NCI-H2196 (cell line): ENCODE data around the gene CALR3.
"Not testable (repeated sequence)": the region's sequence is repeated elsewhere in the genome, so short reads cannot be mapped to it uniquely, and the experiment has no call there.

ENCODE experiments used
- DNase-seq: peaks from one replicate; lab custom pipeline; 2025; ENCODE audit not compliant: unreplicated experiment; lab: John Stamatoyannopoulos, UW

CALR3 gene, protein sequence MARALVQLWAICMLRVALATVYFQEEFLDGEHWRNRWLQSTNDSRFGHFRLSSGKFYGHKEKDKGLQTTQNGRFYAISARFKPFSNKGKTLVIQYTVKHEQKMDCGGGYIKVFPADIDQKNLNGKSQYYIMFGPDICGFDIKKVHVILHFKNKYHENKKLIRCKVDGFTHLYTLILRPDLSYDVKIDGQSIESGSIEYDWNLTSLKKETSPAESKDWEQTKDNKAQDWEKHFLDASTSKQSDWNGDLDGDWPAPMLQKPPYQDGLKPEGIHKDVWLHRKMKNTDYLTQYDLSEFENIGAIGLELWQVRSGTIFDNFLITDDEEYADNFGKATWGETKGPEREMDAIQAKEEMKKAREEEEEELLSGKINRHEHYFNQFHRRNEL

DNA sequence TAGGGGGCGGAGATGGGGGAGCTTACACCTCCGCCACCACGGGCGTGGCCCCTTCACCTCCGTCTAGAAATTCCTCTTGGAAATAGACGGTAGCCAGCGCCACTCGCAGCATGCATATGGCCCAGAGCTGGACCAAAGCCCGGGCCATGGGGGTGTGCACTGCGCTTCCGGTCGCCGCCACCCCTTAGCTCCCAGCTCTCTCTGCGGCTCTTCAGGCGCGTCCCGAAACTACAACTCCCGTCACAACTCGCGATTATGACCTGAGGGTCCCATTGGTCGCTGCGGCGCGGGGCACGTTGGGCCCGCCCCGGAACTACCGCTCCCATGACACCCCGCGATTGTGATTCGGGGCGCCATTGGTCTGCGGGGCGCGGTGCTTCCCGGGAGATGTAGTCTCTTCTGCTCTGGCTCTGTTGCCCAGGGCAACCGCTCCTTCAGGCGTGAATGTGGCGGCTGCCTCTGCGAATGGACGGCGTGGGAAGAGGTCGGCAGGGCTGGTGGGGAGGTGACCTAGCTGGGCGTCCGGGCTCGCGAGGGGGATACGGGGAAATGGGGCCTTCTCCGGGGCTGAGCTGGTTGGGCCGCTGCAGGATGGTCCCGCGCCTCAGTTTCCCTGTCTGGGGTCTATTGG, at the start of gene CALR3, which contains the start of gene C19orf44:
TSS of gene CALR3 (minus strand) at position 186 of the 631 bp plus-strand sequence. CDS start at position 148, 38 bp downstream.
TSS of gene C19orf44 (plus strand) at position 413 of the 631 bp plus-strand sequence. CDS start 4,399 bp downstream, outside the sequence.
- DNase-seq, result peak; percentile 99

DNA sequence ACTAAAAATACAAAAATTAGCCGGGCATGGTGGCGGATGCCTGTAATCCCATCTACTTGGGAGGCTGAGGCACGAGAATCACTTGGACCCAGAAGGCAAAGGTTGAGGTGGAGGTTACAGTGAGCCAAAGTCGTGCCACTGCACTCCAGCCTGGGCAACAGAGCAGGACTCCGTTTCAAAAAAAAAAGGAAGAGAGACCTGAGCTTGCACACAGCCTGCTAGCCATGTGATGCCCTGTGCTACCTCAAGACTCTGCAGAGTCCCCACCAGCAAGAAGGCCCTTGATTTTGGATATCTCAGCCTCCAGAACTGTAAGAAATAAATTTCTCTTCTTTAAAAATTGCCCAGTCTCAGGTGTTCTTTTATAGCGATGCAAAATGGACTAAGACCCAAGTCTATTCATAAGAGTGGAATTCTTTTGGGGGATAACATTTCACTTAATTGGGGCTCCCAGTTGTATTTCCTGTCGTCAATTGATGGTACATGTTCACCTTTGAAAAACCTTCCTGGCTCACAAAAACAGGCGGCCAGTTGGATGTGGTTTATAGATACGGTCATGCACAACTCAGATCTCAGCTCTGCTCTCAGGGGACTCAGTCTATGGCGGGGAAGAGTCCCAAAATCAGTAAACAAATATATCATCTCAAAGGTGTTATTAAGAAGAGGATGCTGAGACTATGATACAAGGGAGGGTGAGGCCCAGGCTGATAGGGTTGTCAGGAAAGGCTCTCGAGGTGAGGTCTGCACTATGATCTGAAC, 48.7 kb upstream of the CALR3 start:
- no peak for DNase-seq

DNA sequence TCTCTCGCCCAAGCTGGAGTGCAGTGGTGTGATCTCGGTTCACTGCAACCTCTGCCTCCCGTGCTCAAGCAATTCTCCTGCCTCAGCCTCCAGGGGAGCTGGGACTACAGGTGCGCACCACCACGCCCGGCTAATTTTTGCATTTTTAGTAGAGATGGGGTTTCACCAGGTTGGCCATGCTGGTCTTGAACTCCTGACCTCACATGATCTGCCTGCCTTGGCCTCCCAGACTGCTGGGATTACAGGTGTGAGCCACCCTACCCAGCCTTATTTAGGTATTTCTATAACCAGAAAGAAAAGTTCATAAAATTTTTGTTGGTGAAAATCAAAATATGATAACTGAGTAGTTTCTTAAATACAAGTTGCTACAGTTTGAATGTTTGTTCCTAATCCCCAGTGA, 47.8 kb upstream of the CALR3 start:
- not testable (repeated sequence) for DNase-seq

DNA sequence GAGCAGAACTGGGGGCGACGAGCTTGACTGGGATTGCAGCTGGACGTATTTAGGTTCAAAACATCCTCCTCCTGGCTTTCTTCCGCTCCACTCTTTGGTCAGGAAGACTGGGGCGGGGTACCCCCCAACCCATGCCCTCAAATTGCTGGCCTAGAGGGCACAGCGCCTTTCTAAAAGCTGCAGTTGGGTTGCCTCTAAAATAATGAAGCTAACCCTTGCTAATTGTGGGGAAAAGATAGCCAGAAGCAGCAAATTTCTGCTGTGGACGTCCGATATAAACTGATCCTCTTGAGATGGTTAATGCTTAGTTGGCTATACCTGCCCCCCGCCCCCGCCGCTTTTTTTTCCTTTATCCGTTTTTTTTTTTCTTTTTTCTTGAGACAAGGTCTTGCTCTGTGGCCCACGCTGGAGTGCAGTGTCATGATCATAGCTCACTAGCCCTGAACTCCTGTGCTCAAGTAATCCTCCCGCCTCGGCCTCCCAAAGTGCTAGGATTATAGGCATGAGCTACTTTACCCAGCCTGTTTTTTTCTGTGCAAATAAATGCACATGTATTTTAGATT, 47.0 kb upstream of the CALR3 start:
- DNase-seq, result no peak

DNA sequence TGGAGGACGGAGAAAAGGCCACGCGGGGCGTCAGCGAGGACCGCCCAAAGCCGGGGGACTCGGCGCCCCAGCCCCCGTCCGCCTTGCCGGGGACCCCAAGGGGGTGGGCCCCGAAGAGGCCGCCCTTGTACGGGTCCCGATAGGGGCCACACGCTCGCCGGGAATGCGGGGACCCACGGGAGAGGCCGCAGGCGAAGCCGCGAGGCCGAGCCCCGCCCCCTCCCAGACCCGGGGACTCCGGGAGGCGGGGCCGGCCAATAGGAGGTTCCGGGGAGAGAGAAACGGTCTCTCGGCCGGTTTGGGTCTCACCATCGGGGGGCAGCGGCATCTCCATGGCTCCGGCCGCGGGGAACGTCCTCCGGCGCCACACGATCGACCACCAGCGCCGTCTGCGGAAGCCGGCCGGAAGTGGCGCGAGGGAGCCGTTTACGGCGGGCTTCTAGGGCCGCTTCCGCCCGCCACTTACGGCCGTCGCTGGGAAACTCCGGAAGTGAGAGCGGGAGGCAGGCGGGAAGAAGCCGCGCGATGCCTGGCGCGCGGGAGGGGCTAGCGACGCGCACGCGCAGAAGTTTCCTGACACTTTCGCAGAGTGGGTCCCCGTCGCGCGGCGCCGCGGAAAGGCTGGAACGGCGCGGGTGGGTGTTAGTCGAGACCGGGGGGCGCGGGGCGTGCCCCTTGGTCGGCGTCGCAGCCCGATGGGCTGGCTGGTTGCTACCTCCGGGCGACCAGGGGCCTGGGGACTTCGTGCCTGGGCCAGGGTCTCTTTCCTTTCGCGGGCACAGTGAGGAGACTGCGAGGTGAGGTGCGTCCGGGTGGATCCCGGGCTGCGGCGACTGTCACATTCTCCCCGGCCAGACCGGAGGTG, 46.3 kb upstream of the CALR3 start, which contains the start of gene CHERP:
TSS of gene CHERP (minus strand) at position 393 of the 865 bp plus-strand sequence. CDS start at position 334, 59 bp downstream.
- DNase-seq, result peak; percentile 97

DNA sequence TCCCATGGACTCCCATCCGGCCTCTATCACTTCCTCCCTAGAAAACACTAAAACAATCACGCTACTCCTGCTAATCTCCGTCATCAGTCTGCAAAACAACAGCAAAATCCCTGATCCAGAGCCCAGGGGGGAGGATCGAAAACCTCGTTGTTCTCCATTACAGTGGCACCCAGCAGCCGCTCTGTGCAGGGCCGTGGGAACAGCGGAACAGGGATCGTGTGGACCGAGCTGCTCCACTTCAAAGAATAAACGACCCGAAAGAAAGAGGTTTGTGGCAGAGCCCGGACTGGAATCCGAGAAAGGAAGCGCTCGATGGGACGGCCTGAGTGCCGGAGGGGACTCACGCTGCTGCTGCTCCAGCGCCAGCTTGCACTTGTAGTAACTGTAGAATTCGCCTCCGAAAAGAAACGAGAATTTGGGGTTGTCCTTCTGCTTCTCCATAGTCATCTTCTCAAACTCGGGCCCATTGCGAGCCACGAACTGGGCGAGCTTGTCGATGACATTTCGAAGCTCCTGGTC, 45.6 kb upstream of the CALR3 start:
- DNase-seq, result no peak

DNA sequence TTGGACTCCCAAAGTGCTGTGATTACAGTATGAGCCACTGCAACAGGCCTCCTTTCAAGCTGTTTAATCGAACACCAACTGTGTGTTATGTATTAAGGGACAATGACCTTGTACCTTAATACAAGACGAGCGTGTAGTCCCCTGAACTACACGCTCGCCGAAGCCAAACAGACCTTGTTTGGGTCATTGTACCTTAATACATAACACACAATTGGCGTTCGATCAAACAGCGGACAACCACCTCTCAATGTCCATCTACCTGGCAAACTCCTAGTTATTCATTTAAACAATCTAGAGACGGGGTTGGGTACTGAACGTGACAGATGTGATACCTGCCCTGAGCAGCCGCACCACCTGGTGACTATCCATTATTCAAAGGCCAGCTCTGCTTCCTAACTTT, 45.0 kb upstream of the CALR3 start:
- DNase-seq, result no peak

DNA sequence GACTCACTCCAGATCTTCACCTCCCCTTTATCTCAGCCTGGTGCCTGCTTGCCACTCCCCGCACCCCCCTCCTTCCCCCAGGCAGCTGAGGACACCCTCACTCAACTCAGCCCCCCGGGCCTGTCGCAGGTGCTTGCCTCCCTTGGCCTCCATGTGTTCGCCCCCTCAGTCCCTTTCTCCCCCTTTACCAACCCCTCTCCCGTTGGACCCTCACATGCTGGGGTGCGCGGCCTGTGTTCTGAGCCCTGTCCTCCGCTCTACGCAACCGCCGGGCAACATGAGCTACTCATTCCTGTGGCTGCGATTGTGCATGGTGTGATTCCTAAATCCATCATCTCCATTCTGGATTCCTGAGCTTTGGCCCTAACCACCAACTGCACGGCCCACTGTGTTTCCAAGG, 41.1 kb upstream of the CALR3 start:
- DNase-seq, result no peak

DNA sequence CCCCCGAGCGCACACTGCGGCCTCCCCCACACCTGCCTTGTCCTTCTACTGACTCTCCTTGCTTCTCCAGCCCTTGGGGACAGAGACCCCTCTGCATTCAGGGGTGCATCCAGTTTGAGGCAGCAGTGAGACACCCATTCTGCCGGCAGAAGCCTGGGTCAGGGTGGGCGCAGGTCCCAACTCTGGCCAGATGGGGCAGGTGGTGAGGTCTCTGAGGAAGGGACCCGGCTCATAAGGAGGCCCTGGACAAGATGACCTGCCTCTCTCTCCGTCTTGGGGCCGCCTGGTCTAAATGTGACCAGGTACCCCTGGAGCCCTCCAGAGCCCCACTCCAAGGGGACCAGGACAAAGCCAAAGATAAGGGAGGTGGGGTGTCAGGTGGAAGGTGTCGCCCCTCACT, 40.2 kb upstream of the CALR3 start:
- no peak for DNase-seq

DNA sequence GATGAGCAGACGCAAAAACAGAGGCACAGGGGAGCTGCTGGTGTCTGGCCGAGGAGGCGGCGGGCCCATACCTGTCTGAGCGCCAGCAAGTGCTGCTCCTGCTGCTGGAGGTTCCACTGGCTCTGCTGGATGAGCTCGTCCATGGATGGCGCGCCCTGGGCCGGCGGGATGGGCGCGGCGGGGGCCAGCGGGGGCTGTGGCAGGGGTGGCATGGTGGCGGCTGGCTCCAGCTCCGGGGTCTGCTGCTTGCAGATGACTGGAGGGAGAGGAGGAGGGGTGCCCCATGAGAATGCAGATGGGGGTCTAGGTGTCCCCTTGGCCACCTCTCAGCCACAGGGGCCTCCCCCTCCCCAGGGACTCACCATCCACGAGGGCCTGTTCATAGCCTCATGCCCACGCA, 39.4 kb upstream of the CALR3 start:
- DNase-seq, result no peak

DNA sequence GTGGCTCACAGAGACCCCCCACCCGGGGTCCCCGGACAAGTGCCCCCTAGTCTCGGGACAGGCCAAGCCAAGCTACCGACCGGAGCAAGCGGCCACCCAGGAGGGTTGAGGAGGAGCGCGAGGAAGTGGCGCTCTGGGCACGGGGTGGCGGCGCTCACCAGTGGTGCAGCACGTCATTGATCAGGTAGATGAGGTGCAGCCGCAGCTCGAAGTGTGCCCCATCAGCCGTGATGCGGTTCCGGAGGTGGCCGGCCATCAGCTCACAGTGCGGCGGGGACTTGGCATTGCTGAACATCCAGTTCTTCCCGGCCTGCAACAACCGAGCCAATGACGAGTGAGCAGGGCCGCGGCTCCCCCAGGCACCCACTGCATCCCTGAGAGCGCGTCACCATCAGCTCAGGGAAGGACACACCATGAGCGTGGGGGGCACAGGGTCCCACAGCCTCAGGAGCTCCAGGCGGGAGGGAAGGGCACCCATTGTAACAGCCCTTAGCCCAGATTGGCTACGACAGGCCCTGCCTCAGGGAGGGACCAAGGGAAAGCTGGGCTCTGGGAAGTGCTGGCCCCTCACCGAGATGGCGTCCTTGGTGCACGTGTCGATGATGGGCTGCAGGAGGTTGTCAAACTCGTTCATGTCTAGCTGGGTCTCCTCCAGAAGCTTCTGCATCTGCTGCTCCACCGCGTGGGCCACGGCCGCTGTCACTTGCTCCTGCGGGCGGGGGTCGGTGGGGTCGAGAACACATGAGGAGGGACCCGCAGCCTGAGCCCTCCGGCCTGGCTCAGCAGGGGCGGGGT, 36.7 kb upstream of the CALR3 start:
- DNase-seq, result no peak

DNA sequence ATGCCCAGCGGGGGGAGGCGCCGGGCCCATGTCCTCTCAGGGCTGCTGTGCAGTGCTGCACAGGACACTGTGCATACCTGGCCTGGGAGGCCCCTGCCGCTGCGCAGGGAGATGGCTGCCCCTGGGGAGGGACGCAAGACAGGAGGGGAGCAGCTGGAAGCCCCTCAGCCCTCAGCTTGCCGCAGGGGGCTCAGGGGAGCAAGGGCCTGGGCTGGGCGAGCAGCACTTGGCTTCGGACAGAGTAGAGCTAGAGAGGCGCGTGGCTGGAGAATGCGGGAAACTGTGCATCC, 35.4 kb upstream of the CALR3 start:
- no peak for DNase-seq

DNA sequence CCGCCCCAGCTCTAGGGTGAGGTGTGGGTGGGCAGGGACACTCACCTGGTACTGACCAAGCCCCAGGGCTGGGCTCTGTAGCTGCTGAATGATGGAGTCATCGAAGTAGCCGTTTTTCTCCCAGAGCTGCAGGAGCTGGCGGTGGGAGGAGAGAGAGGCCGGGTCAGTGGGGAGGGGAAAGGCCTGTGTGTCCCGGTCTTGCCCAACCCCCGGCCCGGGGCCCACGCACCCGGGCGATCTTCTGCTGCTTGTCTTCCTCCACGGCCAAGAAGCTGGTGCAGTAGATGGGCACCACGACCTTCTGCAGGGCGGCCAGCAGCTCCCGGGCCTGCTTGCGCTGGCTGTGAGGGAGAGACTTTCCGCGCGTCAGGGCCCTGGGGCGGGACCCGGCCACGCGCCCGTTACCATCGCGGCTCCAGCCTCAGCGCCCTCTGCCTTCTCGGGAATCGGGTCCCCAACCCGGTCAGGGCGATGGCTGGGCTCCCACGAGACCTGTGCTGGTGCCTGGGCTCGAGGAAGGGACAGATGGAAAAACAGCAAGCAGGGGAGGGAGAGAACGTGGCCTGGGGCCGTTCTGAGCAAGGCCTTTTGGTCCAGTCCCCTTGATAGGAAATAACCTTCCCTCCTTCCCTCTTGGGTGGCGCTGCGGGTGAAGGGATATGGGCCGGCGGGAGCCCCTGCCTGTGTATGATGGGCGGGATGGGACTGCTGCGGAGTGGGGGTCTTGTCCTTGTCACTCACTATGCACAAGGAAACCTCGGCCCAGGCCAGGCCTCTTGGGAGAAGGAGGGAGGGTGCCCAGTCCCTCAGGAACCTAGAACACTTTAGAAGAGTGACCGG, 34.8 kb upstream of the CALR3 start:
- no peak for DNase-seq

DNA sequence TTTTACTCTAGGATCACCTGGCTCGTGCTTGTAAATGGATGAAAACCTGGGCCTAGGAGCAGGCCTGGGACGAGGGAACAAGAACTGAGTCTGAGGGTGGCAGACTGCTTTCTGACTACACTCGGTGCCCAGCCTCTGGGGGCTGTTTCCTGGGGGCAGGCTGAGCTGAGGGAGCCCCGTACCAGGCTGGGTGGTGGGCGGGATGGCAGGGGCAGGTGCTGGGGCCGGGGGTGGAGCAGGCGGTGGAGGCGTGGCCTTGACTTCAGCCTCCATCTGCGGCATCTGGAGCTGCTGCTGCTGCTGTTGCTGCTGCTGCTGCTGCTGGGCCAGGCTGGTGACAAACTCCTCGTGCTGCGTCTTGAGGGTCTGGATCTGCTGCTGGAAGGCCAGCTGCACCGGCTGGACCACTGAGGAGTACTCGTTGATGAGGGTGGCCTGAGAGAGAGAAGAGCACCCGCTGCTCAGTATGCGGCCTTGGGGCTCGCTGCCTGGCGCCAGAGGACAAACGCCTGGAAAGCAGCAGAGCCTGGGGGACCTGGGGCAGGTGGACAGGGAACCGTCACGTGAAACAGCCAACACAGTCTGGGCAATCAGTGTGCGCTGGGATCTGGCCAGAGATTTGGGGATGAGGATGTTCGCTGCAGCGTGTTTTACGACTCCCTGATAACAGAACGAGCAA, 33.6 kb upstream of the CALR3 start:
- DNase-seq, result no peak

DNA sequence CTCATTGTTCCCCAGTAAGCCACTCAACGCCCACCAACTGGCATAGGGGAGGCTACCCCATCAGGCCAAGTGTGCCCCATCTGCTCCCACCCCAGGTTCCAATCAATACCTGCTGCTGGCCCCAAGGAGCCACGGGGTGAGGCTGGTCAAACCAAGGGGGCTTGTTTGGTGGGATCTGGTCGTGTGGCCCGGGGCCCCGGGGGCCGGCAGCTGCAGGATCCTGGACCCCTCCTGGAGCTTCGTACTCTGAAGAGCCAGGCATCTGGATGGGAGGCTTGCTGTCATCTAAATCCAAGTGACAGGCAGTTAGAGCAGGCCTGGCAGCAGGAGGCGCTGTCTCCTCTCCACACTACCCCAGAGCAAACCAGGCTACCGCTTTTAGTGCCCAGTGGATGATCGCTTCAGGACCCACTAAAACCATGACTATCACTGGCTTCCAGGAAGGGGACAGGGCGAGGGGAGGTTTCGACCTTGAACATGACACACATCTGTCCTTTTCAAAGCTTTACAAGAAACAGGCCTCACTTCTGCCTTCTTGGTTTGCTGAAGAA, 32.1 kb upstream of the CALR3 start:
- DNase-seq, result no peak

DNA sequence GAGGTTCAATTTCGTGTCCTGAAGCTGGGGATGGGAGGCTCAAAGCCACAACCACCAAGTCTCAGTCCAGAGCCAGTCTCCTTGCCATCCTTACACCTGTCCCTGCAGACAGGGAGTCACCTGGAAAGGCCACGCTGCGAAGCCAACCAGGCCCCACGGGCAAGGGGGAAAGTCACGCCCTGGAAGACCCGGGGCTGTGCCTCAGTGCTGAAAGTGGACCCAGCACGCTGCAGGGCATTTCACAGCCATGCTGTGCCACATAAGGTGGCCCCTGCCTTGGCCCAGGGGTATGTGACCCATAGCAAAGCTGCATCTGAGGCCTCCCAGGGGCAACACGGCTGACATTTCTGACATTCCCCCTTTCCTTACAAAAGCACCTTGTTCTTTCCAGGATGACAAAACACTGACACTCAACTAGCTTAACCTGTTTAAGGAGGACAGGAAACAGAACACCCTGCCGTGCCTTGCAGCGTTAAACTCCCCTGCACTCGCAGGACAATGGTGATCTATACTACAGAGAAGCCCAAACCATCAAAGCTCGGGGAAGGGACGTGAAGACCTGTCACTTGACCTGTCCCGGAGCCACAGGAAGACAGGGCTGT, 31.5 kb upstream of the CALR3 start:
- DNase-seq, result no peak

DNA sequence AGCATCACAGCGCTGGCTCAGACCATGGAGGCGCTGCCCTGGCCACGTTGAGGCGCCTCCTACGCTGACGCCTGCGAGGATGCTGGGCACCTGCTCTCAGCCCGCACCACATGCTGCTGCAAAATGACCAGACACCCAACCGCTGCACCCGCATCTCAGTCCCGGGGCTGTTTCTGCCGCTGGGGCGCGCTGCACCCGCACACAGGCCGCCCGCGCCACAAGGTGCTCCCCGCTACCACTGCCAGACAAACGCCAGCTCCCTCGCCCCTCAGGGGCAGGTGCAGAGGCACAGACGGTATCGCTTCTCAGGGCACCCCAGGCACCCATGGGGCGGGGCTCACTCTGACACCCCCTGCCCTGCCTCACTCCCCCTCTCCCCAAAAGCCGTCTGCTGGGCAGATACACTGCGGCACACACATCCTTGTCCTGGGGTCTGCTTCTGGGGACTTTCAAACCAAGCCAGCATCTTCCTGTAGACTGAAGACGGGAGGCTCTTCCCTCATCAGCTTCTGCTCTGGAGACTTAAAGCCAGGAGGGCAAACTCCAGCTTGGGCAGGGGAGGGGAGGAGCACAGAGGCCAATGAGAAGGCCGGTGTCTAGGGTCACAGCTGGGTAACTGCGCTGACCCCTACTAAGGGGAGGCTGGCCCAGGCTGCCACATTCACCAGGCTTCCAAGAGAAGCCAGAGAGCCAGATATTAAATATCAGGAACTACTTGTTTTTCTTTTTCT, 29.9 kb upstream of the CALR3 start:
- peak; percentile 70 for DNase-seq
